ENCODE measurements around the gene FAM168B.

Gene FAM168B

GRCh38 chr2:131027566-131028528, 65.4 kb downstream of the FAM168B start:
- H3K27ac ChIP-seq (ENCODE audit: low read depth, low read length), result no peak overlapping the region
- 91% methylated on average over 12 of the region's 12 CpGs for WGBS
- H3K9ac ChIP-seq (ENCODE audit: low read depth, low read length), result no peak overlapping the region
- no peaks in the 10 kb centered on the region for H3K4me1 ChIP-seq (ENCODE audit: insufficient read depth, low read length)
- no peaks in the 10 kb centered on the region for H3K27me3 ChIP-seq (ENCODE audit: insufficient read depth, low read length)
- H3K4me3 ChIP-seq (ENCODE audit: low read length), result no peak overlapping the region
- no peaks in the 10 kb centered on the region for H3K36me3 ChIP-seq (ENCODE audit: insufficient read depth, low read length)
- no peaks in the 10 kb centered on the region for H3K9me3 ChIP-seq (ENCODE audit: insufficient read depth, low read depth, low read length)

GRCh38 chr2:131026919-131027318, 66.3 kb downstream of the FAM168B start:
- 75% methylated on average over 5 of the region's 5 CpGs for WGBS
- Histone ChIP-seq H3K27me3 (ENCODE audit: insufficient read depth, low read length) (no peaks in the 10 kb centered on the region), H3K9me3 (ENCODE audit: insufficient read depth, low read depth, low read length) (no peaks in the 10 kb centered on the region), H3K4me1 (ENCODE audit: insufficient read depth, low read length) (no peaks in the 10 kb centered on the region), H3K9ac (ENCODE audit: low read depth, low read length) (no peak overlapping the region), H3K4me3 (ENCODE audit: low read length) (no peak overlapping the region), H3K36me3 (ENCODE audit: insufficient read depth, low read length) (no peaks in the 10 kb centered on the region), H3K27ac (ENCODE audit: low read depth, low read length) (no peak overlapping the region)

GRCh38 chr2:131023758-131024157, 69.5 kb downstream of the FAM168B start:
- no peaks in the 10 kb centered on the region for H3K36me3 ChIP-seq (ENCODE audit: insufficient read depth, low read length)
- 94% methylated on average over 1 of the region's 1 CpG for WGBS
- no peak overlapping the region for H3K4me3 ChIP-seq (ENCODE audit: low read length)
- no peak overlapping the region for H3K9ac ChIP-seq (ENCODE audit: low read depth, low read length)
- no peak overlapping the region for H3K27ac ChIP-seq (ENCODE audit: low read depth, low read length)
- H3K9me3 ChIP-seq (ENCODE audit: insufficient read depth, low read depth, low read length), result no peaks in the 10 kb centered on the region
- no peaks in the 10 kb centered on the region for H3K4me1 ChIP-seq (ENCODE audit: insufficient read depth, low read length)
- no peaks in the 10 kb centered on the region for H3K27me3 ChIP-seq (ENCODE audit: insufficient read depth, low read length)

GRCh38 chr2:131022731-131023130, 70.5 kb downstream of the FAM168B start:
- Histone ChIP-seq H3K27me3 (ENCODE audit: insufficient read depth, low read length) (no peaks in the 10 kb centered on the region), H3K4me1 (ENCODE audit: insufficient read depth, low read length) (no peaks in the 10 kb centered on the region), H3K9me3 (ENCODE audit: insufficient read depth, low read depth, low read length) (no peaks in the 10 kb centered on the region), H3K4me3 (ENCODE audit: low read length) (no peak overlapping the region), H3K27ac (ENCODE audit: low read depth, low read length) (no peak overlapping the region), H3K36me3 (ENCODE audit: insufficient read depth, low read length) (no peaks in the 10 kb centered on the region), H3K9ac (ENCODE audit: low read depth, low read length) (no peak overlapping the region)
- 88% methylated on average over 1 of the region's 1 CpG for WGBS

- Histone ChIP-seq H3K9ac (ENCODE audit: low read depth, low read length) (no peak overlapping the region), H3K27ac (ENCODE audit: low read depth, low read length) (no peak overlapping the region), H3K4me3 (ENCODE audit: low read length) (no peak overlapping the region), H3K4me1 (ENCODE audit: insufficient read depth, low read length) (no peaks in the 10 kb centered on the region), H3K36me3 (ENCODE audit: insufficient read depth, low read length) (no peaks in the 10 kb centered on the region), H3K27me3 (ENCODE audit: insufficient read depth, low read length) (no peaks in the 10 kb centered on the region), H3K9me3 (ENCODE audit: insufficient read depth, low read depth, low read length) (no peaks in the 10 kb centered on the region)
- WGBS, result 71% methylated on average over 8 of the region's 8 CpGs
These were observed 76.2 kb downstream of the FAM168B start for GRCh38 chr2:131016826-131017741.

GRCh38 chr2:131015764-131016163, 77.5 kb downstream of the FAM168B start:
- Histone ChIP-seq H3K9me3 (ENCODE audit: insufficient read depth, low read depth, low read length) (no peaks in the 10 kb centered on the region), H3K9ac (ENCODE audit: low read depth, low read length) (no peak overlapping the region), H3K4me1 (ENCODE audit: insufficient read depth, low read length) (no peaks in the 10 kb centered on the region), H3K27me3 (ENCODE audit: insufficient read depth, low read length) (no peaks in the 10 kb centered on the region), H3K36me3 (ENCODE audit: insufficient read depth, low read length) (no peaks in the 10 kb centered on the region), H3K27ac (ENCODE audit: low read depth, low read length) (no peak overlapping the region), H3K4me3 (ENCODE audit: low read length) (no peak overlapping the region)
- 96% methylated on average over 11 of the region's 11 CpGs for WGBS

- H3K9me3 ChIP-seq (ENCODE audit: insufficient read depth, low read depth, low read length), result no peaks in the 10 kb centered on the region
- no peaks in the 10 kb centered on the region for H3K36me3 ChIP-seq (ENCODE audit: insufficient read depth, low read length)
- H3K9ac ChIP-seq (ENCODE audit: low read depth, low read length), result no peak overlapping the region
- no peaks in the 10 kb centered on the region for H3K27me3 ChIP-seq (ENCODE audit: insufficient read depth, low read length)
- no peak overlapping the region for H3K27ac ChIP-seq (ENCODE audit: low read depth, low read length)
- no peak overlapping the region for H3K4me3 ChIP-seq (ENCODE audit: low read length)
- no peaks in the 10 kb centered on the region for H3K4me1 ChIP-seq (ENCODE audit: insufficient read depth, low read length)
These were observed 79.1 kb downstream of the FAM168B start for GRCh38 chr2:131014141-131014540.

- Histone ChIP-seq H3K4me3 (ENCODE audit: low read length) (no peak overlapping the region), H3K9me3 (ENCODE audit: insufficient read depth, low read depth, low read length) (no peaks in the 10 kb centered on the region), H3K9ac (ENCODE audit: low read depth, low read length) (no peak overlapping the region), H3K36me3 (ENCODE audit: insufficient read depth, low read length) (no peaks in the 10 kb centered on the region), H3K27ac (ENCODE audit: low read depth, low read length) (no peak overlapping the region), H3K4me1 (ENCODE audit: insufficient read depth, low read length) (no peaks in the 10 kb centered on the region; the same call in 1 of the 2 replicates), H3K27me3 (ENCODE audit: insufficient read depth, low read length) (no peaks in the 10 kb centered on the region)
- WGBS, result 83% methylated on average over 7 of the region's 7 CpGs
These were observed 81.8 kb downstream of the FAM168B start for GRCh38 chr2:131011486-131011885.

GRCh38 chr2:131010566-131010965, 82.7 kb downstream of the FAM168B start:
- Histone ChIP-seq H3K4me3 (ENCODE audit: low read length) (no peak overlapping the region), H3K9ac (ENCODE audit: low read depth, low read length) (no peak overlapping the region), H3K36me3 (ENCODE audit: insufficient read depth, low read length) (no peaks in the 10 kb centered on the region), H3K27me3 (ENCODE audit: insufficient read depth, low read length) (no peaks in the 10 kb centered on the region), H3K9me3 (ENCODE audit: insufficient read depth, low read depth, low read length) (no peaks in the 10 kb centered on the region), H3K4me1 (ENCODE audit: insufficient read depth, low read length) (no peaks in the 10 kb centered on the region; the same call in 1 of the 2 replicates), H3K27ac (ENCODE audit: low read depth, low read length) (no peak overlapping the region)
- 93% methylated on average over 4 of the region's 4 CpGs for WGBS

- Histone ChIP-seq H3K4me3 (ENCODE audit: low read length) (no peak overlapping the region), H3K27ac (ENCODE audit: low read depth, low read length) (no peak overlapping the region), H3K27me3 (ENCODE audit: insufficient read depth, low read length) (no peaks in the 10 kb centered on the region), H3K9ac (ENCODE audit: low read depth, low read length) (no peak overlapping the region), H3K4me1 (ENCODE audit: insufficient read depth, low read length) (no peaks in the 10 kb centered on the region; the same call in 1 of the 2 replicates), H3K36me3 (ENCODE audit: insufficient read depth, low read length) (no peaks in the 10 kb centered on the region), H3K9me3 (ENCODE audit: insufficient read depth, low read depth, low read length) (no peaks in the 10 kb centered on the region)
- WGBS, result 85% methylated on average over 5 of the region's 6 CpGs
These were observed 83.4 kb downstream of the FAM168B start for GRCh38 chr2:131009713-131010475.

All from HUES64 (cell line).